CD4-positive, CD25-positive, alpha-beta regulatory T cell (primary cell): ENCODE data around the gene ZRSR2. TPM values are rescaled to one million over a fixed set of nuclear protein-coding genes. Genes with fewer than 3 reads are reported as not detected.
A peak's percentile ranks its signal among the peaks of the same experiment; 100 is the strongest.
"Not testable (repeated sequence)": the region's sequence is repeated elsewhere in the genome, so short reads cannot be mapped to it uniquely, and the experiment has no call there.

ENCODE experiments used
- ATAC-seq, 2 donors: fragments of 150-1000 bp; cut with Tn5 transposase; one replicate each; pipeline ENCODE4 v1.10.0; 2021; ENCODE audit warnings: low read depth in 2 of 2, moderate number of reproducible peaks in 2 of 2, moderate library complexity in 1 of 2
- DNase-seq, 3 donors: peaks; one replicate each; pipeline versions ENCODE4 v3.0.0 to v3.0.0-alpha.2; 2012 to 2022; ENCODE audit warnings: mixed read lengths in 1 of 3
- H3K27ac ChIP-seq: one replicate; pipeline ENCODE4 v1.7.0; 2013; ENCODE audit warnings: mild to moderate bottlenecking, low read length; ENCODE audit not compliant: insufficient read depth, poor library complexity, severe bottlenecking
- H3K27me3 ChIP-seq: one replicate; pipeline ENCODE4 v1.7.0; 2013; ENCODE audit warnings: low read length; ENCODE audit not compliant: control insufficient read depth, insufficient read depth
- H3K36me3 ChIP-seq: one replicate; pipeline ENCODE4 v1.7.0; 2013; ENCODE audit warnings: mild to moderate bottlenecking, low read length, moderate library complexity; ENCODE audit not compliant: control insufficient read depth, insufficient read depth
- H3K4me1 ChIP-seq: 2 replicates; pipeline ENCODE4 v1.7.0; 2013; ENCODE audit warnings: mild to moderate bottlenecking, low read length; ENCODE audit not compliant: insufficient read depth, control insufficient read depth, poor library complexity, severe bottlenecking
- H3K4me3 ChIP-seq: one replicate; pipeline ENCODE4 v1.7.0; 2013; ENCODE audit warnings: low read depth, mild to moderate bottlenecking, low read length, moderate library complexity
- H3K9me3 ChIP-seq, 2 experiments: 1 replicate in 1 of 2; 2 replicates in 1 of 2; pipeline ENCODE4 v1.7.0; 2013; ENCODE audit warnings: low read length in 2 of 2, mild to moderate bottlenecking in 1 of 2, moderate library complexity in 1 of 2; ENCODE audit not compliant: control insufficient read depth in 2 of 2
- H3K27ac Mint-ChIP-seq, 3 donors: one replicate each; pipeline ENCODE4 v1.8.0; 2020 to 2022; ENCODE audit warnings: mild to moderate bottlenecking in 3 of 3, mixed read lengths in 3 of 3, moderate library complexity in 2 of 3
- H3K27me3 Mint-ChIP-seq: one replicate; pipeline ENCODE4 v1.8.0; 2022; ENCODE audit warnings: mild to moderate bottlenecking, mixed read lengths
- H3K36me3 Mint-ChIP-seq: one replicate; pipeline ENCODE4 v1.8.0; 2020; ENCODE audit warnings: mixed read lengths
- H3K4me1 Mint-ChIP-seq, 4 donors: one replicate each; pipeline ENCODE4 v1.8.0; 2020 to 2022; ENCODE audit warnings: mixed read lengths in 4 of 4, mild to moderate bottlenecking in 1 of 4
- H3K4me3 Mint-ChIP-seq, 4 donors: one replicate each; pipeline ENCODE4 v1.8.0; 2020 to 2022; ENCODE audit warnings: mild to moderate bottlenecking in 4 of 4, mixed read lengths in 4 of 4, moderate library complexity in 3 of 4
- H3K9me3 Mint-ChIP-seq, 7 donors: one replicate each; pipeline ENCODE4 v1.8.0; 2020 to 2022; ENCODE audit warnings: mixed read lengths in 7 of 7, mild to moderate bottlenecking in 3 of 7, moderate library complexity in 2 of 7
- polyA plus RNA-seq, 4 donors: library from polyadenylated mRNA; unstranded; fragments of 300-500 nt; fragmentation: Illumina TruSeq; gene quantifications; one replicate each; pipeline ENCODE4 v1.2.3, GENCODE V29; 2021
- total RNA-seq: library from RNA; stranded (reverse); gene quantifications from one replicate; pipeline ENCODE4 v1.2.3, GENCODE V29; 2022

ZRSR2 gene
- total and polyA plus RNA-seq, 5 donors from 2014 or later = 16.6 to 47.5 (median 20.3) TPM

GRCh38 chrX:15820106-15821073 lies 30.1 kb downstream of the ZRSR2 start:
- Mint-ChIP-seq H3K36me3 (peaks cover 50% of the 10 kb centered on the region), H3K4me1 (peaks cover 4 to 20% (median 14%) of the 10 kb centered on the region in 4 donors), H3K27ac (peak overlapping the region in 2 of 3 donors; percentile 21 to 84), H3K9me3 (no peaks in the 10 kb centered on the region), H3K4me3 (no peak overlapping the region), H3K27me3 (no peaks in the 10 kb centered on the region)
- Histone ChIP-seq H3K27ac (no peak overlapping the region), H3K4me3 (no peak overlapping the region), H3K27me3 (no peaks in the 10 kb centered on the region), H3K4me1 (peaks cover 14% of the 10 kb centered on the region), H3K9me3 (no peaks in the 10 kb centered on the region), H3K36me3 (peaks cover 50% of the 10 kb centered on the region)
- ATAC-seq = no peak
- no peak for DNase-seq

- H3K4me3 Mint-ChIP-seq = no peak overlapping the region
- Histone ChIP-seq H3K27me3 (no peaks in the 10 kb centered on the region), H3K4me1 (no peaks in the 10 kb centered on the region), H3K27ac (no peak overlapping the region), H3K9me3 (no peaks in the 10 kb centered on the region), H3K36me3 (peaks cover 49% of the 10 kb centered on the region), H3K4me3 (no peak overlapping the region)
- no peaks in the 10 kb centered on the region for H3K27me3 Mint-ChIP-seq
- H3K9me3 Mint-ChIP-seq = no peaks in the 10 kb centered on the region
- DNase-seq (no peak), ATAC-seq (no peak)
- peaks cover 0 to 10% (median 3%) of the 10 kb centered on the region in 4 donors for H3K4me1 Mint-ChIP-seq
- peaks cover 43% of the 10 kb centered on the region for H3K36me3 Mint-ChIP-seq
- no peak overlapping the region for H3K27ac Mint-ChIP-seq
Observed at GRCh38 chrX:15822922-15823321, 32.6 kb downstream of the ZRSR2 start.

GRCh38 chrX:15825936-15826335 lies 35.7 kb downstream of the ZRSR2 start:
- H3K9me3 Mint-ChIP-seq = no peaks in the 10 kb centered on the region
- H3K27me3 Mint-ChIP-seq = no peaks in the 10 kb centered on the region
- Histone ChIP-seq H3K27me3 (no peaks in the 10 kb centered on the region), H3K4me3 (no peak overlapping the region), H3K4me1 (no peaks in the 10 kb centered on the region), H3K27ac (no peak overlapping the region), H3K36me3 (peaks cover 28% of the 10 kb centered on the region), H3K9me3 (no peaks in the 10 kb centered on the region)
- peak overlapping the region in 1 of 3 donors; percentile 65 for H3K27ac Mint-ChIP-seq
- no peak overlapping the region for H3K4me3 Mint-ChIP-seq
- no peak for DNase-seq
- ATAC-seq = no peak
- peaks cover 38% of the 10 kb centered on the region for H3K36me3 Mint-ChIP-seq
- H3K4me1 Mint-ChIP-seq = peaks cover 0 to 7% (median 4%) of the 10 kb centered on the region in 4 donors

- H3K36me3 ChIP-seq = peaks cover 9% of the 10 kb centered on the region
- Mint-ChIP-seq H3K4me3 (no peak overlapping the region), H3K27me3 (no peaks in the 10 kb centered on the region)
Observed at GRCh38 chrX:15829217-15829616, 38.9 kb downstream of the ZRSR2 start.

GRCh38 chrX:15831347-15831746 lies 41.1 kb downstream of the ZRSR2 start:
- H3K27me3 ChIP-seq, H3K9me3 Mint-ChIP-seq, H3K4me3 Mint-ChIP-seq, DNase-seq, H3K9me3 ChIP-seq, ATAC-seq, H3K27ac ChIP-seq, H3K4me3 ChIP-seq, H3K36me3 ChIP-seq, H3K27ac Mint-ChIP-seq, H3K4me1 ChIP-seq, H3K27me3 Mint-ChIP-seq: not testable (repeated sequence)
- Mint-ChIP-seq H3K4me1 (peaks cover 3 to 12% (median 6%) of the 10 kb centered on the region in 4 donors), H3K36me3 (peaks cover 22% of the 10 kb centered on the region)

More at GRCh38 chrX:15829217-15829616, 38.9 kb downstream of the ZRSR2 start:
- Mint-ChIP-seq H3K36me3 (peaks cover 22% of the 10 kb centered on the region), H3K4me1 (peaks cover 0 to 10% (median 6%) of the 10 kb centered on the region in 4 donors), H3K9me3 (no peaks in the 10 kb centered on the region), H3K27ac (no peak overlapping the region)
- no peaks in the 10 kb centered on the region for H3K9me3 ChIP-seq
- no peaks in the 10 kb centered on the region for H3K27me3 ChIP-seq
- H3K27ac ChIP-seq = no peak overlapping the region
- no peaks in the 10 kb centered on the region for H3K4me1 ChIP-seq
- no peak overlapping the region for H3K4me3 ChIP-seq
- DNase-seq = no peak
- no peak for ATAC-seq

- Mint-ChIP-seq H3K9me3 (no peaks in the 10 kb centered on the region), H3K27me3 (no peaks in the 10 kb centered on the region), H3K4me1 (peaks cover 3 to 8% (median 7%) of the 10 kb centered on the region in 4 donors), H3K27ac (peak overlapping the region in 2 of 3 donors; percentile 36 to 59), H3K4me3 (no peak overlapping the region), H3K36me3 (peaks cover 14% of the 10 kb centered on the region)
- no peaks in the 10 kb centered on the region for H3K27me3 ChIP-seq
- no peak overlapping the region for H3K4me3 ChIP-seq
- ATAC-seq (no peak), DNase-seq (no peak)
- H3K4me1 ChIP-seq = no peaks in the 10 kb centered on the region
- H3K36me3 ChIP-seq = no peaks in the 10 kb centered on the region
- H3K9me3 ChIP-seq = no peaks in the 10 kb centered on the region
- no peak overlapping the region for H3K27ac ChIP-seq
Observed at GRCh38 chrX:15834053-15834452, 43.8 kb downstream of the ZRSR2 start.

- Mint-ChIP-seq H3K4me1 (peaks cover 3 to 8% (median 7%) of the 10 kb centered on the region in 4 donors), H3K27ac (peak overlapping the region in 2 of 3 donors; percentile 11 to 29), H3K9me3 (no peaks in the 10 kb centered on the region), H3K36me3 (peaks cover 17% of the 10 kb centered on the region), H3K4me3 (no peak overlapping the region), H3K27me3 (no peaks in the 10 kb centered on the region)
- DNase-seq (no peak), ATAC-seq (no peak)
- no peaks in the 10 kb centered on the region for H3K9me3 ChIP-seq
- H3K27me3 ChIP-seq = no peaks in the 10 kb centered on the region
- peaks cover 2% of the 10 kb centered on the region for H3K36me3 ChIP-seq
- H3K4me1 ChIP-seq = no peaks in the 10 kb centered on the region
- no peak overlapping the region for H3K4me3 ChIP-seq
- no peak overlapping the region for H3K27ac ChIP-seq
Observed at GRCh38 chrX:15834827-15835595, 44.7 kb downstream of the ZRSR2 start.
